Loucy (cell line): Measurements from ENCODE around the gene PTPRN2.

Experiments
- CTCF ChIP-seq: fragments of 200-600 bp; sonication (generic); conservative IDR thresholded peaks from 2 replicates; pipeline ENCODE4 v1.5.1; 2014; ENCODE audit warnings: mild to moderate bottlenecking, antibody characterized with exemption, low read length
- EZH2phosphoT487 ChIP-seq: fragments of 200-600 bp; IDR thresholded peaks from 2 replicates; pipeline ENCODE4 v1.6.1; 2018; ENCODE audit warnings: antibody characterized with exemption, mild to moderate bottlenecking, moderate library complexity, borderline replicate concordance

- TF ChIP-seq CTCF: no peak
- TF ChIP-seq EZH2phosphoT487: no peak
Measured at GRCh38 chr7:157855452-157856213, 732.0 kb downstream of the PTPRN2 start.
